WI38 (cell line): ENCODE data around the gene NFKB1.

Experiments
- H3K4me3 ChIP-seq: 2 replicates; pipeline ENCODE4 v1.5.1; 2011; ENCODE audit warnings: low read depth, mild to moderate bottlenecking, control low read depth, low read length
- CTCF ChIP-seq: IDR thresholded peaks from 2 replicates; pipeline ENCODE4 v1.5.1; 2012; ENCODE audit warnings: low read depth, mild to moderate bottlenecking, control low read depth, low read length

Gene NFKB1

GRCh38 chr4:102541697-102542096, 40.5 kb downstream of the NFKB1 start:
- no peak overlapping the region for H3K4me3 ChIP-seq
- TF ChIP-seq CTCF = no peak

DNA sequence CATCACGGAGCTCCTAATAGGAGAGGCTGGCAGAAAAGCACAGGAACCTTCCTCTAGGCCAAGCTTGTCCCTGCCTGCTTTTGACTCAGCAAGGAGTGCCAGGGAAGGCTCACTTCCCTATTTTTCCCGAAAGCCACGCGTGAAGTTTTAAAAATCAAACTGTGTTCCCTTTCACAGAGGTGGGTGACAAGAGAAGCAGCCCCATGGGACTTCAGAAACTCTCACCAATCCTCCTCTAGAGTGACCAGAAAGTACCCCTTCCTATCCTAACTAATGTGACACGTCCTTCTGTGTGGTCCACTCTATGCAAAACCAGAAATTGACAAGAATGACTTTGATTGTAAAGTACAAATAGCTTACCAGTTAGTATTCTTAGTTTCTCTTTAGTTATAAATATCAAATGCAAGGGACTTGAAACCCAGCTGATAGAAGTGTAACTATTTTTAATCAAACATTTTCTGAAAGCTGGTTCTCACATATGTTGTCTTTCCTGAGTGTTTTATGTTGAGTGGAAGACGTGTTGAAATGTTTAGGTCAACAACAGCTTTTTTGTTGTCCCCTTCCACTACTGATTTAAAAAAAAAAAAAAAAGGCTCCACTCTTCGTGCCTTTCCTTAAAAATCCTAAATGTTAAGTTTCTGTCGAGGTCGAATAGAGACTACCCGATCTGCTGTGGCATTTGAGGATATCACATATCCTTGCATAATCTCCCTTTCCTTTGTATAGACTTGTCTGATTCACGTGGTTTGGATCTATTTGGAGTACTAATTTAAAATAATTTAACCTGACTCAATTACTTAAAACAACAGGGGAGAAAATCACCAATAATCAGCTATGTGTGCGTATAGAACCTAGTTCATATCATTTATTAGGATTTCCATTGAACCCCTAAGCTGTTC, 42.1 kb downstream of the NFKB1 start:
- H3K4me3 ChIP-seq = no peak overlapping the region
- no peak for TF ChIP-seq CTCF

- H3K4me3 ChIP-seq = no peak overlapping the region
- TF ChIP-seq CTCF = no peak
Observed at GRCh38 chr4:102546635-102547034, 45.5 kb downstream of the NFKB1 start.

- TF ChIP-seq CTCF = no peak
- H3K4me3 ChIP-seq = no peak overlapping the region
Observed at GRCh38 chr4:102547973-102548372, 46.8 kb downstream of the NFKB1 start.

- no peak for TF ChIP-seq CTCF
- H3K4me3 ChIP-seq = no peak overlapping the region
Observed at GRCh38 chr4:102551958-102552565, 50.9 kb downstream of the NFKB1 start.

DNA sequence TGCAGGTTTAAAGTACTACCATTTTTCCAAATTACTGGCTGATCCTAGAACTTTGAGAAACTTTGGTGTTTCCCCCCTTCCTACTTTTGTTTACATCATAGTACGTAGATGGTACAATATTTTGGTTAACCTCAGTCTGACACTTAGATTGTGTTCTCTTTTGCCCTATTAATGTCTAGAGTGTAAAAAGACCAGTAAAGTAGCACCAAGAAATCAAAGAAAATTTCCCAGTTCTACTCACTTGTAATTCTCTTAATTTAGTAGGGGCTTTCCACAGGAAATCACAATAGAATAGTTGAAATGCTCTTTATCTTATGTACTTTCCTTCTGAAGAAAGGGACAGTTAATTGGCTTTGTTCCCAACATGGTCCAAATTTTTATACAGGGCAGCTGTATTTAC, 51.6 kb downstream of the NFKB1 start:
- no peak for TF ChIP-seq CTCF
- no peak overlapping the region for H3K4me3 ChIP-seq

GRCh38 chr4:102553982-102554381, 52.8 kb downstream of the NFKB1 start:
- H3K4me3 ChIP-seq = no peak overlapping the region
- no peak for TF ChIP-seq CTCF
